HG03342 (cell line): ENCODE results near the gene FAM184A.

ENCODE experiments used
- ATAC-seq: cut with Tn5 transposase; IDR thresholded peaks from one replicate; pipeline ENCODE4 v1.9.1; 2021; ENCODE audit warnings: mild to moderate bottlenecking, moderate library complexity; ENCODE audit not compliant: unreplicated experiment

The FAM184A gene

GRCh38 chr6:118917546-118918328, 160.7 kb downstream of the FAM184A start:
- ATAC-seq: no peak

- no peak for ATAC-seq
These were observed 163.9 kb downstream of the FAM184A start for GRCh38 chr6:118914598-118914997.

GRCh38 chr6:118913161-118913560, 165.3 kb downstream of the FAM184A start:
- no peak for ATAC-seq

GRCh38 chr6:118912646-118913045, 165.8 kb downstream of the FAM184A start:
- no peak for ATAC-seq
